Measurements from ENCODE around the gene RUFY1. TPM values are rescaled to one million over a fixed set of nuclear protein-coding genes. Genes with fewer than 3 reads are reported as not detected.

The RUFY1 gene
- polyA plus RNA-seq, 1 experiment: 25.6 TPM

DNA sequence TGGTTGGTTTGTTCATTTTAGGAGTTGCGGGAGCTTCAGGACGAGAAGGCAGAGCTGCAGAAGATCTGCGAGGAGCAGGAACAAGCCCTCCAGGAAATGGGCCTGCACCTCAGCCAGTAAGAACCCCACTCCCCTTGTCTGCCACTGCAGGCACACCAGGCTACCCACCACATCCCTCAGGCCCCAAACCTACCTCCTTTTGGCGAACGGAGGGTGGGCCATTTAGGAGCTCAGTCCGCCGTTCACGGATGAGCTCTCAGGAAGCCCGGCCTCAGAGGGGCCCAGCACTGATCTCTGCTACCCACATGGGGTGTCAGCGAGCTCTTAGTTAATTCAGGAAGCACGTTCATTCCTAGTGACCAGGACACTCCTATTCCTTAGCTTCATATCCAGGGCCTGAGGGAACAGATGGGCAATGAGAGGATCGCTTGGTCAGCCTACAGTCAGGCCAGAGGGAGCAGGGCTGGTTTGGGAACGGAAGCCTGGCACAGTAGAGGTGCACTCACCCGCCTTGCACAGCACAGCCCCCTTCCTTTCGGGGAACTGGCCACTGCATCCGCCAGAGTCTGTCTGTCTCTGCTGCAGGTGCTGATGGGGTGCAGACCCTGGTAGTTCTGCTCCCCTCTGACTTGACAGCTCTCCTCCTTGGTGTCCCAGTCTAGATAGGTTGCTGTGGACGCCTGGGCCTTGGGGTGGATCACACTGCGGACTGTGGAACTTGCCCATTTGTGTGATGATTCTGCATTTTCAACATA lies 51.7 kb downstream of the RUFY1 start:
- no peaks in the 10 kb centered on the region for H3K27me3 ChIP-seq (ENCODE audit: control insufficient read depth, insufficient read depth, low read length)
- no peak overlapping the region for H3K4me3 ChIP-seq (ENCODE audit: low read depth, low read length)
- ChIA-PET POLR2A (no interaction called here), CTCF (interaction anchor here (1.2 kb wide), 1 partner anchor 10 kb away, joined by 3 read pairs; no protein-coding TSS in a partner anchor)
- peaks cover 31% of the 10 kb centered on the region for H3K36me3 ChIP-seq (ENCODE audit: control insufficient read depth, insufficient read depth, low read length)
- no peak for DNase-seq (ENCODE audit: low read depth)
- TF ChIP-seq, protein P1, sequence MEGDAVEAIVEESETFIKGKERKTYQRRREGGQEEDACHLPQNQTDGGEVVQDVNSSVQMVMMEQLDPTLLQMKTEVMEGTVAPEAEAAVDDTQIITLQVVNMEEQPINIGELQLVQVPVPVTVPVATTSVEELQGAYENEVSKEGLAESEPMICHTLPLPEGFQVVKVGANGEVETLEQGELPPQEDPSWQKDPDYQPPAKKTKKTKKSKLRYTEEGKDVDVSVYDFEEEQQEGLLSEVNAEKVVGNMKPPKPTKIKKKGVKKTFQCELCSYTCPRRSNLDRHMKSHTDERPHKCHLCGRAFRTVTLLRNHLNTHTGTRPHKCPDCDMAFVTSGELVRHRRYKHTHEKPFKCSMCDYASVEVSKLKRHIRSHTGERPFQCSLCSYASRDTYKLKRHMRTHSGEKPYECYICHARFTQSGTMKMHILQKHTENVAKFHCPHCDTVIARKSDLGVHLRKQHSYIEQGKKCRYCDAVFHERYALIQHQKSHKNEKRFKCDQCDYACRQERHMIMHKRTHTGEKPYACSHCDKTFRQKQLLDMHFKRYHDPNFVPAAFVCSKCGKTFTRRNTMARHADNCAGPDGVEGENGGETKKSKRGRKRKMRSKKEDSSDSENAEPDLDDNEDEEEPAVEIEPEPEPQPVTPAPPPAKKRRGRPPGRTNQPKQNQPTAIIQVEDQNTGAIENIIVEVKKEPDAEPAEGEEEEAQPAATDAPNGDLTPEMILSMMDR (IDR thresholded peaks at IDR 0.05; ENCODE audit: insufficient read depth, low read depth, low read length): no peak

DNA sequence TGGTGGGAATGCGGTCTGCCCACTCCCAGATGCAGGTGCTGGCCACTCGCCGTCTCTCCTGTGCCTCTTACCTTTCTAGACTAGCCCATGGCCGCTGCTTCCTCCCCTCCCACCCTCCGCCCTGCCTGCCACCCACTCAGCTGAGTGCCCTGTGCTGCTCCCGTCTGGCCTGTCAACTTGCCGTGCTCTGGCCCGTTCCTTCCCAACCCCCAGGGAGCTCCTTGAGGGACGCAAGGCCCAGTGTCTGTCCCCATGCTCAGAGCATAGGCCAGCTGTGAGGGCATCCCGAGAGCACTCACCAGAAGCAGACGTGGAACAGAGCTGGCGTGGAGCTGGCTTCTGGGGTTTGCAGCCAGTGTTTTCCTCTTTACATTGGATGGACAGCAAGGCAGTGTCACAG lies 53.0 kb downstream of the RUFY1 start:
- H3K27me3 ChIP-seq (ENCODE audit: control insufficient read depth, insufficient read depth, low read length): no peaks in the 10 kb centered on the region
- CTCF ChIA-PET: interaction anchor here (1.0 kb wide), 1 partner anchor 65 kb away, joined by 3 read pairs; no protein-coding TSS in a partner anchor
- no peak for DNase-seq (ENCODE audit: low read depth)
- TF ChIP-seq, protein P1 (IDR thresholded peaks at IDR 0.05; ENCODE audit: insufficient read depth, low read depth, low read length): no peak
- H3K36me3 ChIP-seq (ENCODE audit: control insufficient read depth, insufficient read depth, low read length): peaks cover 36% of the 10 kb centered on the region
- POLR2A ChIA-PET: no interaction called here
- no peak overlapping the region for H3K4me3 ChIP-seq (ENCODE audit: low read depth, low read length)

DNA sequence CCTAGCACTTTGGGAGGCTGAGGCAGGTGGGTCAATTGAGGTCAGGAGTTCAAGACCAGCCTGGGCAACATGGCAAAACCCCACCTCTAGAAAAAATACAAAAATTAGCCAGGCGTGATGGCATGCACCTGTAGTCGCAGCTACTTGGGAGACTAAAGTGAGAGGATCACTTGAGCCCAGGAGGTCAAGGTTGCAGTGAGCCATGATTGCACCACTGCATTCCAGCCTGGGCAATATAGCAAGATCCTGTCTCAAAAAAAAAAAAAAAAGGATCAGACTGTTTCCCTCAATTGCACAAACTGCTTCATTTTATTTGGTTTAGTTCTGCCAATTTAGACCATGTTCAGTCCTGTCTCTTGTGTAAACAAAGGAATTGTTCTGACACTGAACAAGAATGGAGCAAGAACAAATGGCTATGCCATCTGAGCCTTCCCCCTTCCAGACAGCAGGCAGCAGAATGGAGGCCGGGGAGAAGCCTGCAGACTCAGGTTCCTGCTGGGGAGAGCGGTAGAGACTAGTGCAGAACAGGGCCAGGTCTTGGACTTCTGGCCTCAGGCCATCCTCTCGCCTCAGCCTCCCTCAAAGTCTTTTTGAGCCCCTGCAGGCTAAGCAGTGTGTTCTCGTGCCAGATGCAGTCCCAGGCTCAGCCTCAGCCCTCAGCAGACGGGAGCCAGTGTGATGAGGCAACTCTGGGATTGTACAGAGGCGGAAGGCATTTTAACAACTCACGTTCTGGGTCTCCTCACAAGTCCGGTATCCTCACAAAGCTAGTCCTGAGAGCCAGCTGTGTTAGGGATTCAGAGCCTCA lies 54.9 kb downstream of the RUFY1 start:
- DNase-seq (ENCODE audit: low read depth): no peak
- Histone ChIP-seq H3K4me3 (ENCODE audit: low read depth, low read length) (no peak overlapping the region), H3K36me3 (ENCODE audit: control insufficient read depth, insufficient read depth, low read length) (peaks cover 31% of the 10 kb centered on the region), H3K27me3 (ENCODE audit: control insufficient read depth, insufficient read depth, low read length) (no peaks in the 10 kb centered on the region)
- CTCF ChIA-PET: interaction anchor here (0.6 to 1.9 kb wide), 2 partner anchors 19 to 723 kb away, joined by 3 to 8 read pairs; partner anchors contain the start of gene HNRNPH1
- POLR2A ChIA-PET: no interaction called here
- TF ChIP-seq, protein P1 (IDR thresholded peaks at IDR 0.05; ENCODE audit: insufficient read depth, low read depth, low read length): no peak

DNA sequence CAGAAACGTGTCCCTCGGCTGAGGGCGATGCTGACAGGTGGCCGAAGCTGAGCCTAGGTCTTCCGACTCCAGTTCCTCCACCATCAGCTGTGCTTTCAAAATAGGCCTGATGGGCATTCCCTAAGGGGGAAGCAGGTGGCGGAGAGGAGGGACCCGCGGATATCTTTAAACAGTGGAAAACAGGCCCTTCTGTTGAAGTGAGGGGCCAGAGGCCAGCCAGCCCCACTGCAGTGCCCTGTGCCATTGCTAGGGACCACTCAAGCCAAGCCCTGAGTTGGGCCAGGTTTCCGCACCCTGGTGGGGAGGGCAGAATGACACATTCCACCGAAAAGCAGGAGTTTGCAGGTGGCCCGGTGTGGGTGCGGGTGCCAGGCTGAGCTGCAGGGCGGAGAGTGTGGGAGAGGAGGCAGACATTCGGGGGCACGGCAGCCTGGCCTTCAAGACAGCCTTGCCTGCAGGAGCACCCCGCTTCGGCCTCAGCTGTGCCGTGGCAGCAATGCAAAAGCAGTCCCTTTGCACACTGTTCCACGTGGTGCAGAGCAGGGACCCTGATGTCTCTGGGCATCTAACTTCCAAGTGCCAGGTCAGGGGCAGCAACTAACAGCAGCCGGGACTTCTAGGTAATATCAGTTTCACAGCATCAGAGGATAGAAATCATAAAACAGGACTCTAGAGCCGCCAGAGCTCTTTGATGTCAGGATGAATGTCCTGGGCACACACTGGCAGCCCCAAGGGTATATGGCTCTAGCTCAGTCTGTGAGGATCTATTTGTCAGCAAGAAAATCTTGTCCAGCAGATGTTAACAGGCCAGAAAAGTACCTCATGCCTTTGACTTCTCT lies 55.9 kb downstream of the RUFY1 start:
- no peak for DNase-seq (ENCODE audit: low read depth)
- ChIA-PET POLR2A (interaction anchor here (0.6 kb wide), 1 partner anchor 66 kb away, joined by 6 read pairs; no protein-coding TSS in a partner anchor), CTCF (interaction anchor here (1.4 to 1.9 kb wide), 2 partner anchors 9 to 18 kb away, joined by 3 to 8 read pairs; partner anchors contain the start of gene HNRNPH1)
- H3K27me3 ChIP-seq (ENCODE audit: control insufficient read depth, insufficient read depth, low read length): no peaks in the 10 kb centered on the region
- H3K4me3 ChIP-seq (ENCODE audit: low read depth, low read length): no peak overlapping the region
- TF ChIP-seq, protein P1 (IDR thresholded peaks at IDR 0.05; ENCODE audit: insufficient read depth, low read depth, low read length): no peak
- peaks cover 36% of the 10 kb centered on the region for H3K36me3 ChIP-seq (ENCODE audit: control insufficient read depth, insufficient read depth, low read length)
